GM21529 (cell line): ENCODE results near the gene FBLN5.

Experiments used
- ATAC-seq: cut with Tn5 transposase; IDR thresholded peaks from one replicate; pipeline ENCODE4 v1.9.1; 2021; ENCODE audit not compliant: unreplicated experiment

Gene FBLN5

GRCh38 chr14:91835197-91835919 lies 112.1 kb downstream of the FBLN5 start:
- peak; percentile 25 for ATAC-seq

- no peak for ATAC-seq
These were observed 112.9 kb downstream of the FBLN5 start for GRCh38 chr14:91834571-91834970.

- ATAC-seq = no peak
These were observed 116.2 kb downstream of the FBLN5 start for GRCh38 chr14:91831337-91831736.

GRCh38 chr14:91830777-91831176 lies 116.7 kb downstream of the FBLN5 start:
- ATAC-seq = peak; percentile 94

- no peak for ATAC-seq
These were observed 118.0 kb downstream of the FBLN5 start for GRCh38 chr14:91829511-91829910.

GRCh38 chr14:91827746-91828145 lies 119.7 kb downstream of the FBLN5 start:
- ATAC-seq = no peak
